ENCODE data around the gene COQ5.

COQ5 gene

DNA sequence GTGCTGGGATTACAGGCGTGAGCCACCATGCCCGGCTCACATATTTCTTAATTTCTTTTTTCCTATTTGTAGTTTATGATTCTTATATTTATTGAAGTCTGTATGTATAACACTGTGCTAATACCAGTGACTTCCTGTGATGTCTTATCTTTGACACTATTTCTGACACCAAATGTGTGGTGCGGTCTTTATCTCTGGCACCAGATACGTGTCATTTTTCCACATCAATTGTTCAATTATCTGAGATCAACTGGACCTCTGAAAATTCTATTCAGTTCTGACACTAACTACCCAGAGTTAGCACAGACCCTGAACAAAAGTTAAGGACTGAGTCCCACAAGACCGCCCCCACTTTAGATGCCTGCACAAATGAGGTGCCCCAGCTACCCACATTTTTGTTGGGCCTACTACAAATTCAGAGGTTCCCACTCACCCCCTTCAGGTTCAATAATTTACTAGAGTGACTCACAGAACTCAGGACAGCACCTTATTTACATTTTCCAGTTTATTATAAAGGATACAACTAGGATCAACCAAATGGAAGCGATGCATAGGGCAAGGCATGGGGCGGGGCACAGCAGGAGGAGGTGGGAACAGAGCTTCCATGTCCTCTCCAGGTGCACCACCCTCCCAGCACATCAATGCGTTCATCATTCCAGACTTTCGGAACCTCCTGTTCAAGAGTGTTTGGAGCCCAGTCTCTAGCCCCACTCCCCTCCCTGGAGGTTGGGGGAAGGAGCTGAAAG, 47.8 kb downstream of the COQ5 start:
- DNase-seq: no peak

DNA sequence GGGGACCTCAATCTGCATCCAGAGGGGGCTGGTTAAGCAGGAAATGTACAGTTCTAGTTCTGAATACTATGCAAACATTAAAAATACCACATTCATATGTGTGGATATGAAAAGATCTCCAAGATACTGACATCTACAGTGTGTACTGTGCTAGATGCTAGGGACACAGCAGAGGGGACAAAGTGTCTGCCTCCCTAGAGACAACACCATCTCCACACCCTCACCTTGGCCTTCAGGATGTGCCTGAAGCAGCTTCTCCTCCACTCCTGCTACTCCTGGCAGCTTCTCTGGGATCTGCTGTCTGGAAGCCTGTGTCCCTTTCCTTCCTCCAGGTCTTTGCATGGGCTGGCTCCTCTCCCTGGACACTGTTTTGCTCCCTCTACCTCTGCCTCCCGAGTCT, 48.7 kb downstream of the COQ5 start:
- DNase-seq: no peak

DNA sequence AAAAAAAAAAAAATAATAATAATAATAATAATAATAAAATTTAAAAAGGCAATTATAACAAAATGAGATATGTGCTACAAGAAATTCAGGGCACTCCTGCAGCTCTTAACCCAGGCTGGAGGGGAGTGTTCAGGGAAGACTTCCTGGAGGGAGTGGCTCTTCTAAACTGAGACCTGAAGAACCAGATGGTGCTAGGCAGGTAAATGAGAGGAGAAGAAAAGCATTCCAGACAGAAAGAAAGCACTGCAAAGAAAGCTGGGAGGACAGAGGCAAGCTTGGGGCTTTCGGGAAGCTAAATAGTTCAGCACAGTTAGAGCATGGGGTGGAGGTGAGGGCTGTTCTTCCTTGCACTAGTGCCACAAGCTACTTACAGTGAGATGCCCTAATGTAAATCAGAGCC, 49.5 kb downstream of the COQ5 start:
- no peak for DNase-seq

DNA sequence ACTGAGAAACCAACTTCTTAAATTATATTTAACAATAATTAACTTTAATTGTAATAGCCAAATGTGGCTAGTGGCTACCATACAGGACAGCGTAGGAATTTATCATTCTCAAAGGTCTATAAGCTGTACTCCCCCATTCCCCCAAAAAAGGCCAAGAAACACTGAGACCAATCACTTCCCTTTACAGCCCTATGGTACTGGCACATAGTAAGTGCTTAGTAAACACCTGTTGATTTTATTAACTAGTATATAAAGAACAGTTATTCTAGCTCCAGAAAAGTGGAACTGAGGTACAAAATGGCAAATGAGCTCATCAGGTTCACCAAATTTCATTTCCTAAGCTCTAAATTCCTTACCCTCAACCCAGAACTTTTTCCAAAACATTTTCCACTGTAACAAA, 53.3 kb downstream of the COQ5 start:
- no peak for DNase-seq

DNA sequence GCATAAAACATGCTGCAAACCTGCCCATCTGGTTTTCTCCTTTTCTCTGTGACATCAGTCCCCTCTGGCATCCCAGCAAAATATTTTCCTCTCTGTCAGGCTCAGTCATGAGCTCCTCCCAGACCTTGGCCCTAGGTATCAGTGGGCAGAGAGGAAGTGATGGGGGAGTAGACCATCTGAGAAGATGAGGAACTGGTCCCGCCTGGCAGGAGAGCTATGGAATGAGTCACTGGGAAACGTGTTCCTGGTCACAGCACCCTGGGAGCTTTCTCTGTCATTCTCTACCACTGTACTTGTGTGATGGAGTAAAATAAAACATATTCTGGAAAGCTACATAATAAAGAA, 54.4 kb downstream of the COQ5 start:
- peak; percentile 62 to 68 for DNase-seq

DNA sequence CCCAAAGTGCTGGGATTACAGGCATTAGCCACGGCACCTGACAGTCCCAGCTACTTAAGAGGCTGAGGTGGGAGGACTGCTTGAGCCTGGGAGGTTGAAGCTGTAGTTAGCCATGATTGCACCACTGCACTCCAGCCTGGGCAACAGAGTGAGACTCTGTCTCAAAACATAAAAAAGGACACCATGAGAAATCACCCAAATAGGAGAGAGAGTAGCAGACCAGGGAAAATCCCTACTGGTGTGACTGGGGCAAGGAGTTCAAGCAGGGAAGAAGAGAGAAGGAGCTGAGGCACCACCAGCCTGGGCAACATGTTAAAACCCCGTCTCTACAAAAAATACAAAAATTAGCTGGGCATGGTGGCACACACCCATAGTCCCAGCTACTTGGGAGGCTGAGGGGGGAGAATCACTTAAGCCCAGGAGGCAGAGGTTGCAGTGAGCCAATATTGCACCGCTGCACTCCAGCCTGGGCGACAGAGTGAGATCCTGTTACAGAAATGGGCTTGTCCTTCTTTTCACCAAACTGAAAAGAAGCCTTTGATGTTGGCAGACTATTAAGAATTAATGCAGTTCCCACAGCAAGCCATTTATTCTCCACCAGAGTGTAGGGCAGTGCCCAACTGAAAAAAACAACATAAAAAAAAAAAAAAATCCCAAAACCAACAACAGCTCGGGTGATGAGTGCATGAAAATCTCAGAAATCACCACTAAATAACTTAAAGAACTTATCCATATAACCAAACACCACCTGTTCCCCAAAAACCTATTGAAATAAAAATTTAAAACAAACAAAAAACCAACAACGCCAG, 54.9 kb downstream of the COQ5 start:
- no peak for DNase-seq

DNA sequence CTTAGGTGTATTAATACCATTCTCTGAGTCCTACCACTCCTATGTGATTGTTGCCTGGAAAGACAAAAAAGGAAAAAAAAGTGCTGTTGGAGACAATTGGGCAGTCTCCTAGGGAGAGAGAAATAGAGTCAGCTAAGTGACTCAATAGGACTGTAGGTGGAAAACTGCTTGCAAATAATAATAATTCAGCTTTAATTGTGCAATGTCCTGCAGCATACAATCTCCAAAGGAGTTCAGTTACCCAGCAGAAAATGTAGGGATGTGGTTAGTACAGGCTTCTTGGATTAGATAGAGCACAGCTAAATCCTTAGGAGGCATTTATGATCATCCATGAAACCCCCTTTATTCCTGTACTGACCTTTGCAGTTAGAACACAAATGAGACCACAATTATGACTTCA, 56.4 kb downstream of the COQ5 start:
- DNase-seq: peak in 1 of 2 experiments; percentile 20

DNA sequence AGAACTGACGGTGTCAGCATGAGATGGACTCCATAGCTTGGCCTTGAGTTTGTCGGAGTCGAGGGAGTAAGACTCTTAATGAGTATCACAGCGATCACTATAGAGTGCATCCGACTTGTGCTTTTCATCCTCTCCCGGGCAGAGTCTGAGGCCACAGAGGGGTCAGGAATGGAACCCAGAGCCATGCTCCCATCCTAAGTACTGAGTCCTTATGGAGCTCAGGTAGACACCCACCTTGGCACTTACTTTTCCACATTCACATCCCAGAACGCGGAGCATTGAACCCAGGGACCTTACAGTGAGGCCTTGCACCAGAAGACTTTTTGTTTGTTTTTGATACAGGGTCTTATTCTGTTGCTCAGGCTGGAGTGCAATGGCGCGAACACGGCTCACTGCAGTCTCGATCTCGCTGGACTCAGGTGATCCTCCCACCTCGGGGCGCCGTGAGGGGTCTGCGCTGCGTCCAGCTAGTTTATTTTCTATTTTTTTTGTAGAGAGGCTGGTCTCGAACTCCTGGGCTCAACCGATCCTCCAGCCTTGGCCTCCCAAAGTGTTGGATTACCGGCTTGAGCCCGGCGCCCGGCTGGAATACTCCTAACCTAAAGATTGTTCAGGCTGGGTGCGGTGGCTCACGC, 58.7 kb downstream of the COQ5 start:
- no peak for DNase-seq

DNA sequence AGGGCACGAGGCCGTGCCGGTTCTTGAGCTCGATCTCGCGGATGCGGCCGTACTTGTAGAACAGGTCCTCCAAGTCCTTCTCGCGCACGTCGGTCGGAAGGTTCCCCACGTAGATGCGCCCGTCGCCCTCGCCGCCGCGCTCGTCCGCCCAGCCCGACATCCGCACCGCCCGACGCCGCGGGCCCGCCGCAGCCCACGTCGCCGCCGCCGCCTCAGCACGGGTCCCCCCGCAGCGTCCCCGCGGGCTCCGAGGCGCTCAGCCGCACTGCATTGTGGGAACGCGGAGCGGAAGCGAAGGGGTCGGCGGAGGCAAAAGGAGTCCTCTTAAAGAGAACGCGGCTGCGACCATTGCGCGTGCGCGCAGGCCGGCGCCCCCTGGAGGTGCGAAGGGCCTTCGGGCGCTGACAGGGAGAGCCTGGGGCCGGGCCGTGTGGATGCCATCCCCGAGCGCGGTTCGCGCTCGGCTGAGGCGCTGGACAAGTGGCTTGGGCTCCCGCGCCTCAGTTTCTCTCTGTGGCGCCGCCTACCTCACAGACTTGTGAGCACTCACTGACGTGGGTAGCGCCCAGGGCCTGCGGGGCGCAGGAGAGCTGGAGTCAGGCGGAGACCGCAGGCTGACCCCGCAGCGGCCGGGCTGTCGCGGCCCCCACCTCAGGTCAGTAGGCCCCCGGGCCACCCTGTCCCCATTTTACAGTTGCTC, 59.4 kb downstream of the COQ5 start, which contains the start of gene SRSF9:
Gene SRSF9 (minus strand): TSS at position 299 of the 700 bp plus-strand sequence. CDS start 139 bp downstream, at position 160.
- peak; percentile 90 to 94 for DNase-seq

DNA sequence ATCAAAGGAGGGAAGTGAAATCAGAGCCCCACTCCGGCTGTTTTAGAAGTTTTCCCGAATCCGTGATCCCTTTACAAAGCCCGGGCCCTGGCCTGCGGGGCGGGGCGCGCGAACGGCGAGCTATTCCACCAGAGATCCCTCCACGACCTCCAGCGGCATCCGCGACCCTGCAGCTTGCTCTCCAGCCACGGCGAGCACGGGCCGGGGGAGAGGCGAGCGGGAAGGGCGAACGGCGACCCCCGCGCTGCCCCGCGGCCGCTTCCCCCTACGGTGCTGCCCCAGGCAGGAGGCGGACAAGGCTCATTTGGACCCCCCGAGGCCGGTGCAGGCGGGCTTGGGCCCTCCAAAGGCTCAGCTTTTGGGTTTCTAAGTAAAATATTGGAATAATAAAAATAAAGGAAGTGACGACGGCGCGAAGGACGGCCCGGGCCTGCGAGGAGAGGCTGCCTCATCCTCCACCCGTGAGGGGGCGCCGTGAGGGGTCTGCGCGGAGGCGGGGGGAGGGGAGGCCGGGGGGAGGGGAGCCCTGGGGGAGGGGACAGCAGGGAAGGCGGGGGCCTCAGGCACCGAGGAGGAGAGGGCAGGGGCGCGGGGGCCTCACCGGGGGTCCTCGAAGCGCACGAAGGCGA, 60.0 kb downstream of the COQ5 start:
- DNase-seq: no peak

DNA sequence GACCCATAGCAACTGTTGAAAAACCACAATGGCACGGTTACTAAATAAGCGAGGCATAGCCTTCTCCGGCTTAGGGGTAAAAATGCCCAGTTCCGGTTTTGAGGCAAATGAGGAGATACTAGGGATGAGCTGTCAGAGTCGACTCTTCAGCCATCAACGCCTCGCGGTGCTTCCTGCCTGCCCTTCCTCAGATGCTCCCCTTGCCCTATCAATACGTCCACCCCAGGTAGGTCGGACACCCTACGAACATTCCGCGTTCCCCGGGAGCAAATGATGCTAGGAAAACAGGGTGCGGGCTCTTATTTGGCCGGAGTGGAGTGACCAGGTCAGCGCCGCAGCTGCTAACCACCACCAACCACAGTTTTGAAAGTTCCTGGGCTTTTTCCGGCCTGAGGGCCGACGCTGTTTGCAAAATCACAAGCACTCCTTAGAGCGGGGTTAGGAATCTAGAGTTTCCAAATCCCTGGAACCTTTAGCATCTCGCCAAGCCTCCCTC, 60.6 kb downstream of the COQ5 start:
- peak; percentile 78 to 81 for DNase-seq

DNA sequence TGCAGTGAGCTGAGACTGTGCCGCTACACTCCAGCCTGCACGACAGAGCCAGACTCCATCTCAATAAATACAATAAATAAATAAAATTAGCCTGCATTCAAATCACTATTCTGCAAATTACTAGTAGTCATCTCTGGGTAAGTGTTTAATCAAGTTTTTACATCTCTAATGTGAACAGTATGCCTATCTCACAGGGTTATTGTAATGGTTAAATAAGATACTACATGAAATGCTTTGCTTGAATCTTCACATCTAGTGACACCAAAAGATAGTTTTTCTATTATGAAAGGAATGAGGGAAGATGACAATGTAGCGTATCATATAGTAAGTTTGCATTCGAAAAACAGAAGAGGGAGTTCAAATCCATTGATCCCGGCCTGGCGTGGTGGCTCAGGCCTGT, 61.5 kb downstream of the COQ5 start:
- no peak for DNase-seq

DNA sequence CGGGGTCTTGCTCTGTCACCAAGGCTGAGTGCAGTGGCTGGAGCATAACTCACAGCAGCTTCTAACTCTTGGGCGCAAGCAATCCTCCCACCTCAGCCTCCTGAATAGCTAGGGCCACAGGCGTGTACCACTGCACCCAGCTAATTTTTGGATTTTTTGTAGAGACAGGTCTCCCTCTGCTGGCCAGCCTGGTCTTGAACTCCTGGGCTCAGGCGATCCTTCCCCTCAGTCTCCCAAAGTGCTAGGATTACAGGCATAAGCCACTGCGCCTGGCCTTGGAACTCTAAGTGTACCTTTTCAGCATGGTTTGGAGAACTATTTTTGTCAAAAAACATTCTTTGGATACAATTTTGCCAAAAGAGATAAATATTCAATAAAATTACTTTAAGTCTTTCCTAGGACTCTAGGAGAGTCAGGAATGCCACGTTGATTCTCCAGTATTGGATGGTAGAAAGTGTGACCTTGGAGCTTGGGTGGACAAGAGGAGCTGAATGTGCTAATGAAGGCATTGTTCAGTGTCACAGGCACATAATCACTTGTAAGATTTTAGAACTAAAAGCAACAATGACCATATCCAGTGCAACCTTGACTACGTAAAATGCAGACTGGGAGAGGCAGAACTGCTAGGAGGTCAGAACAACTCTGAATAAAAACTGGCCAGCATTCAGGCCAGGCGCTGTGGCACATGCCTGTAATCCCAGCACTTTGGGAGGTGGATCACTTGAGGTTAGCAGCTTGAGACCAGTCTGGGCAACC, 62.2 kb downstream of the COQ5 start:
- peak; percentile 53 to 55 for DNase-seq

DNA sequence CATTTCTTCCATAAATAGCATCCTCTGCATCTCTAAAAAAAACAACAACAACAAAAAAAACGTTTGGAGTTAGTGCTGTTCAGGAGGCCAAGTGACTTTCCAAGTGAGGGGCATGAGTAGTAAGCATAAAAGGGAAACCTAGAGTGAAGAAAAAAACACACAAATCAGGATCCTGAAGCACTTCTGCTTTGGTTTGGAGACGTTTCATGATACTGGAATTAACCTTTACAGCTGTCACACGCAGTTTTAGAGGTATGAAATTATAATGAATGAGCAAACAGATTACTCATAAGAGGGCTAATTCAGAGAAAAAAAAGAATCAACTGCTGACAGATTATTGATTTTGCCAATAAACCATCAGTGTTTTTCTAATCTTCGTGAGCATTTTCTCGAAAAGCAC, 63.2 kb downstream of the COQ5 start:
- no peak for DNase-seq

DNA sequence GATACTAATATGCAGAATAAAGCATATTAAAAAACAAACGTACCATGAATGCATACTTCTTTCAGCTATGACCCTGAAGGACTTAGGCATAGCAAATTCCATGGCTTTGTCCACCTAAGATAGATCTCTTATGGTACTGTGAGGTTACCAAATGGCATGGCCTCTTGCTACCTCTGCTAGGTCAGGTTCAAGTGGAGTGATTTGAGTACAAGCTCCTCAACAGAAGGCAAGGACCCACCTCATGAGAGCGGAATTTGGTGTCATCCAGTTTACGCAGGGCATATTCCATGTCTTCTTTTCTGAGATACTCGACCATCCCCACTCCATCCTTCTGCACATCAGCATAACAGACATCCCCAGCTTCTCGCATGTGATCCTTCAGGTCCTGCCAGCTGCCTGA, 65.2 kb downstream of the COQ5 start:
- no peak for DNase-seq

DNA sequence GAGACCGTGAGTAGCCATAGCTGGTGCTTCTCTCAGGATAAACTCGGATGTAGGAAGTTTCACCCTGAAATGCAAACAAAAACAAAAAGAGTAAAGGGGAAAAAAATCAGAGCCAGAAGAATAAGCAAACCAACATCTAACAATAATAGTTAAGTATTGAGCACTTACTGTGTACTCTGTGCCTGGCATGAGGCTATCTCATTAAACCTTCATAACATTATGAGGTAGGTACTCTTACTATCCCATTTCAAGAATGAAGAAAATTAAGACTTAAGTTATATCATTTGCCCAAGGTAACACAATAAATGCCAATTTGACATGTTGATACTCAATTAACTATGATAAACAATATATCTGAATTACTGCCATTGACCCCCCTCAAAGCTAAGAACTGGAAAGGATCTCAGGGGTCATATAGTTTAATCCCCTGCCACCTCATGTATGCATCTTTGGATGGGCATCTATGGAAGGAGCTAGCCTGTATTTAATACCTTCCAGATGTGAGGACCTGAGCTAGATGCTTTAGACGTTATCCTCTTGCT, 66.8 kb downstream of the COQ5 start:
- no peak for DNase-seq

DNA sequence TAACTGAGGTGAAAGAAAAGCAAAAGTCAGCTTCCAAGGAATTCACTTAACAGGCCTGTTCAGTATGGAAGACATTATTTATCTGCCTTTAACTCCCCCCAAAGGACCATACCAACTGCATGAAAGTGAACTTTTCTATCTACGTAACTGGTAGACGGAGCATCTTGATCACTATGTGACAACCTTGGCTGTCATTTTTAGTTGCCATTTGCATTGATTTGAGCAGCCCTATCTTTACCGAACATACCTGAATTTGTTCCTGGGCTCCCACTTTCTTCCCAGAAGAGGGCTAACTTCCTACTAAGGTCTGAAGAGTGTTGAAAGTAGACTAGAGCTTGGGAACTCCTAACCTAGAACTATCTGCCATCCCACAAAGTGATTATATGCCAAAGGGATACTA, 68.8 kb downstream of the COQ5 start:
- no peak for DNase-seq

DNA sequence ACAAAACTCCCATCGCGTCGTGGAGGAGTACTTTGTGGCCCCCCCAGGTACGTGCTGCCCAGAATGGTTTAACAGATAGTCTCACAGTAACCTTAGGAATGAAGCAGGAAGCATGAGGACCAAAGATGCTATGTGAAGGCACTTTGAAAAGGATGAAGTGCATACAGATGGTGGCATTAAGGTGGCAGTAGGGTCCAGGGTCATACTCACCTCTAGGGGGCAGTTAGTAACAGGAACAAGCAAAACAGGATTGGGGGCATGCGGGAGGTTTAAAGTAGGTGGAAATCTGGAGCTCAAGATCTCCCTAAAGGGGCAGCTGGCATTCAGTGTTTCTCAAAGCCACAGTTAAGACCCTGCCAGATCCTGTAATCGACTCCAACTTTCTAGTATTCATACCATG, 71.8 kb downstream of the COQ5 start:
- DNase-seq: peak; percentile 9 to 13

DNA sequence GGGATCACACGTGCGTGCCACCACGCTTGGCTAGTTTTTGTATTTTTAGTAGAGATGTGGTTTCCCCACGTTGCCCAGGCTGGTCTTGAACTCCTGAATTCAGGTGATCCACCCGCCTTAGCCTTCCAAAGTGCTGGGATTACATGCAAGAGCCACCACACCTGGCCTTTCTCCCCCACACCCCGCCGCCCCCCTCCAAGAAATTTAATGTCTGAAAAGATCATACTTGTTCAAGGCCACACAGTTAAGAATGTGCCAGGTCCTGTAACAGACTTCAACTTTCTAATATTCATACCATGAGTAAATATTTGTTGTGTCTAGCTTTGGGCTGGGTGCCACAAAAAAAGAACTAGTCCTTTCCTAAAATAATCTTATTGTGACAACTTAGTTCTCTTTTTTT, 73.7 kb downstream of the COQ5 start:
- no peak for DNase-seq

DNA sequence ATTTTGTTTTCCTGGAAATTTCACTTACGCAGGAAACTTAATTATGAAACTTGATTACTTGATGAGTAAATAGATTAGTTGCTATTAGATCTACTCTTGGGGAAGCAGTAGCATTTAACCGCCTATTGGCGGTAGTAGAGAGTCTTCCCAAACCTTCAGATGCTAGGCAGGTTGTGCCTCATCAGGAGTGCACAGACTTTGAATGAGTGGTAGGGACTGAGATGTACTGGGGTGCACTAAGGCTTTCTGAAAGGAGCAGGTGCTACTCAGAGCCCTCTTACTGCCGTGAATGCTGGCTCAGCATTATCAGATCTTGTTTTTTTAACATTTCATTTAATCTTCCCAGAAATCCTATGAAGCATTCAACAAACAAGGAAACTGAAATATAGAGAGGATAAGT, 75.0 kb downstream of the COQ5 start:
- peak; percentile 63 to 77 for DNase-seq

Data from AML-193 (cell line).